ENCODE measurements around the gene NDUFA11.

- TF ChIP-seq, protein P1, sequence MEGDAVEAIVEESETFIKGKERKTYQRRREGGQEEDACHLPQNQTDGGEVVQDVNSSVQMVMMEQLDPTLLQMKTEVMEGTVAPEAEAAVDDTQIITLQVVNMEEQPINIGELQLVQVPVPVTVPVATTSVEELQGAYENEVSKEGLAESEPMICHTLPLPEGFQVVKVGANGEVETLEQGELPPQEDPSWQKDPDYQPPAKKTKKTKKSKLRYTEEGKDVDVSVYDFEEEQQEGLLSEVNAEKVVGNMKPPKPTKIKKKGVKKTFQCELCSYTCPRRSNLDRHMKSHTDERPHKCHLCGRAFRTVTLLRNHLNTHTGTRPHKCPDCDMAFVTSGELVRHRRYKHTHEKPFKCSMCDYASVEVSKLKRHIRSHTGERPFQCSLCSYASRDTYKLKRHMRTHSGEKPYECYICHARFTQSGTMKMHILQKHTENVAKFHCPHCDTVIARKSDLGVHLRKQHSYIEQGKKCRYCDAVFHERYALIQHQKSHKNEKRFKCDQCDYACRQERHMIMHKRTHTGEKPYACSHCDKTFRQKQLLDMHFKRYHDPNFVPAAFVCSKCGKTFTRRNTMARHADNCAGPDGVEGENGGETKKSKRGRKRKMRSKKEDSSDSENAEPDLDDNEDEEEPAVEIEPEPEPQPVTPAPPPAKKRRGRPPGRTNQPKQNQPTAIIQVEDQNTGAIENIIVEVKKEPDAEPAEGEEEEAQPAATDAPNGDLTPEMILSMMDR (conservative IDR thresholded peaks at IDR 0.05), result no peak
- no peak for TF ChIP-seq EZH2 (IDR thresholded peaks at IDR 0.05; ENCODE audit: low read depth)
Observed at GRCh38 chr19:5881543-5882299, 21.9 kb downstream of the NDUFA11 start.

Data from PC-9 (cell line).